Activated T-helper 9 cell treated with anti-CD3 and anti-CD28 coated beads, Interleukin-2, amount 50 U/mL, for 16 hours (primary cell): ENCODE results near the gene C16orf89.
"Not testable (repeated sequence)": the region's sequence is repeated elsewhere in the genome, so short reads cannot be mapped to it uniquely, and the experiment has no call there.

Experiments
- DNase-seq: peaks from one replicate; pipeline ENCODE4 v3.0.0-alpha.2; 2020; ENCODE audit warnings: low read depth

Gene C16orf89

GRCh38 chr16:5059386-5060072, 6.2 kb downstream of the C16orf89 start:
- no peak for DNase-seq

GRCh38 chr16:5058476-5058875, 7.3 kb downstream of the C16orf89 start:
- no peak for DNase-seq

- peak; percentile 3 for DNase-seq
These were observed 9.4 kb downstream of the C16orf89 start for GRCh38 chr16:5056352-5056751.

- no peak for DNase-seq
These were observed 10.6 kb downstream of the C16orf89 start for GRCh38 chr16:5054876-5055865.

GRCh38 chr16:5046914-5047313, 18.8 kb downstream of the C16orf89 start:
- DNase-seq = no peak

GRCh38 chr16:5045499-5046115, 20.1 kb downstream of the C16orf89 start:
- no peak for DNase-seq

- not testable (repeated sequence) for DNase-seq
These were observed 21.2 kb downstream of the C16orf89 start for GRCh38 chr16:5044581-5044980.

- DNase-seq = no peak
These were observed 21.7 kb downstream of the C16orf89 start for GRCh38 chr16:5044011-5044540.

GRCh38 chr16:5042574-5043171, 23.1 kb downstream of the C16orf89 start:
- no peak for DNase-seq

GRCh38 chr16:5041600-5042133, 24.1 kb downstream of the C16orf89 start:
- DNase-seq = no peak

- DNase-seq = no peak
These were observed 25.3 kb downstream of the C16orf89 start for GRCh38 chr16:5040451-5040850.

- no peak for DNase-seq
These were observed 29.3 kb downstream of the C16orf89 start for GRCh38 chr16:5036228-5037156.

GRCh38 chr16:5035909-5036227, 29.9 kb downstream of the C16orf89 start:
- DNase-seq = no peak

- no peak for DNase-seq
These were observed 31.6 kb downstream of the C16orf89 start for GRCh38 chr16:5034167-5034523.

- DNase-seq = peak; percentile 76
These were observed 32.2 kb downstream of the C16orf89 start, which contains the start of gene NAGPA for GRCh38 chr16:5033256-5034166. Gene NAGPA (minus strand): TSS chr16:5033935. CDS start chr16:5033914, 21 bp downstream.

GRCh38 chr16:5032748-5033167, 33.0 kb downstream of the C16orf89 start:
- DNase-seq = no peak

- DNase-seq = no peak
These were observed 34.2 kb downstream of the C16orf89 start for GRCh38 chr16:5031601-5032000.

GRCh38 chr16:5030251-5030870, 35.4 kb downstream of the C16orf89 start:
- DNase-seq = no peak

GRCh38 chr16:5028950-5029475, 36.7 kb downstream of the C16orf89 start:
- no peak for DNase-seq
